ENCODE measurements around the gene NTNG1.

DNA sequence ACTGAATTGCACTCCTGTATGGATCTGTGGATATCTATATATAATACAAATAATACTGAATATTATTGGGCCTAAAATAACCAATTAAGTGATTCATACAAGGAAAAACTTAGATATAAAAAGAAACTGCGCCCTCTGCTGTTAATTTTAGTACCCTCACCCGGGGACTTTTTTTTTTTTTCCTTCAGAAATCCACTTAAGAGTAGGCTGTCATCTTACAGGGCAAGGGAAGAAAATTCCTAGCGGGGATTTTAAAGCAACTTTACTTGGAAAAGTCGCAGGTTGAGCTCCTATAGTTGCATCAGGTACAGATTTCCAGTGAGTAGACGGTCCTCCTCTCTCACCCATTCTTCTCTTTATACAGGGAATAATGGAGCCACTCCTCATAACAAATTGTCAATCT lies 1.3 kb downstream of the NTNG1 start:
- no peak for TF ChIP-seq POLR2A (IDR thresholded peaks at IDR 0.05)
- no peak for TF ChIP-seq POLR2AphosphoS5 (IDR thresholded peaks at IDR 0.05)

Measured in suprapubic skin (tissue), 4 donors.